ENCODE measurements around the gene LIPN. TPM values are rescaled to one million over a fixed set of nuclear protein-coding genes. Genes with fewer than 3 reads are reported as not detected.

The LIPN gene
- total RNA-seq, 1 donor from 2014 or later = not detected

GRCh38 chr10:88769384-88769783 is 9.6 kb downstream of the LIPN start:
- ATAC-seq (ENCODE audit: poor library complexity) (no peak), DNase-seq (no peak)
- intact Hi-C loops (cut with DNase I) = no loop called here

GRCh38 chr10:88781206-88781605 is 21.4 kb downstream of the LIPN start:
- intact Hi-C loops (cut with DNase I) = no loop called here
- DNase-seq = no peak
- no peak for ATAC-seq (ENCODE audit: poor library complexity)

- ATAC-seq (ENCODE audit: poor library complexity) (no peak), DNase-seq (no peak)
- intact Hi-C loops (cut with DNase I) = no loop called here
These were observed 22.4 kb downstream of the LIPN start for GRCh38 chr10:88782222-88782621.

GRCh38 chr10:88783724-88784123 is 23.9 kb downstream of the LIPN start:
- DNase-seq = no peak
- no peak for ATAC-seq (ENCODE audit: poor library complexity)
- intact Hi-C loops (cut with DNase I) = no loop called here

- ATAC-seq (ENCODE audit: poor library complexity) (no peak), DNase-seq (no peak)
- intact Hi-C loops (cut with DNase I) = no loop called here
These were observed 26.4 kb downstream of the LIPN start for GRCh38 chr10:88786032-88786770.

GRCh38 chr10:88787463-88787862 is 27.6 kb downstream of the LIPN start:
- intact Hi-C loops (cut with DNase I) = no loop called here
- DNase-seq = no peak
- ATAC-seq (ENCODE audit: poor library complexity) = no peak

GRCh38 chr10:88788924-88789323 is 29.1 kb downstream of the LIPN start:
- intact Hi-C loops (cut with DNase I) = no loop called here
- ATAC-seq (ENCODE audit: poor library complexity) = no peak
- no peak for DNase-seq

- no peak for DNase-seq
- intact Hi-C loops (cut with DNase I) = loop anchor here (10.0 kb wide), 1 partner anchor 97 kb away; no protein-coding TSS in a partner anchor
- ATAC-seq (ENCODE audit: poor library complexity) = peak; percentile 48
These were observed 32.1 kb downstream of the LIPN start for GRCh38 chr10:88791924-88792323.

GRCh38 chr10:88792661-88793060 is 32.8 kb downstream of the LIPN start:
- peak; percentile 55 for ATAC-seq (ENCODE audit: poor library complexity)
- peak; percentile 59 for DNase-seq
- intact Hi-C loops (cut with DNase I) = loop anchor here (10.0 kb wide), 1 partner anchor 98 kb away; no protein-coding TSS in a partner anchor

- DNase-seq = no peak
- intact Hi-C loops (cut with DNase I) = loop anchor here (10.0 kb wide), 1 partner anchor 99 kb away; no protein-coding TSS in a partner anchor
- no peak for ATAC-seq (ENCODE audit: poor library complexity)
These were observed 34.0 kb downstream of the LIPN start for GRCh38 chr10:88793712-88794299.

GRCh38 chr10:88794731-88795130 is 34.9 kb downstream of the LIPN start:
- intact Hi-C loops (cut with DNase I) = loop anchor here (10.0 kb wide), 1 partner anchor 100 kb away; no protein-coding TSS in a partner anchor
- DNase-seq (no peak), ATAC-seq (ENCODE audit: poor library complexity) (no peak)

- intact Hi-C loops (cut with DNase I) = no loop called here
- DNase-seq = no peak
- ATAC-seq (ENCODE audit: poor library complexity) = no peak
These were observed 40.6 kb downstream of the LIPN start for GRCh38 chr10:88800152-88801125.

GRCh38 chr10:88802523-88803285 is 42.9 kb downstream of the LIPN start, which contains the start of gene LIPM:
Gene LIPM, plus strand, starts transcription at chr10:88802730. Its CDS starts 167 bp downstream, at chr10:88802897.
- no peak for ATAC-seq (ENCODE audit: poor library complexity)
- DNase-seq = no peak
- intact Hi-C loops (cut with DNase I) = no loop called here

- no peak for DNase-seq
- intact Hi-C loops (cut with DNase I) = no loop called here
- no peak for ATAC-seq (ENCODE audit: poor library complexity)
These were observed 43.8 kb downstream of the LIPN start for GRCh38 chr10:88803641-88804040.

- intact Hi-C loops (cut with DNase I) = no loop called here
- no peak for DNase-seq
- no peak for ATAC-seq (ENCODE audit: poor library complexity)
These were observed 44.4 kb downstream of the LIPN start for GRCh38 chr10:88804083-88804812.

- intact Hi-C loops (cut with DNase I) = no loop called here
- DNase-seq (no peak), ATAC-seq (ENCODE audit: poor library complexity) (no peak)
These were observed 45.5 kb downstream of the LIPN start for GRCh38 chr10:88805361-88805760.

- intact Hi-C loops (cut with DNase I) = no loop called here
- ATAC-seq (ENCODE audit: poor library complexity) = no peak
- DNase-seq = no peak
These were observed 46.1 kb downstream of the LIPN start for GRCh38 chr10:88805924-88806323.

- intact Hi-C loops (cut with DNase I) = no loop called here
- no peak for ATAC-seq (ENCODE audit: poor library complexity)
- DNase-seq = no peak
These were observed 49.8 kb downstream of the LIPN start for GRCh38 chr10:88809621-88810020.
